ENCODE measurements around the gene SLIT3.

The SLIT3 gene

DNA sequence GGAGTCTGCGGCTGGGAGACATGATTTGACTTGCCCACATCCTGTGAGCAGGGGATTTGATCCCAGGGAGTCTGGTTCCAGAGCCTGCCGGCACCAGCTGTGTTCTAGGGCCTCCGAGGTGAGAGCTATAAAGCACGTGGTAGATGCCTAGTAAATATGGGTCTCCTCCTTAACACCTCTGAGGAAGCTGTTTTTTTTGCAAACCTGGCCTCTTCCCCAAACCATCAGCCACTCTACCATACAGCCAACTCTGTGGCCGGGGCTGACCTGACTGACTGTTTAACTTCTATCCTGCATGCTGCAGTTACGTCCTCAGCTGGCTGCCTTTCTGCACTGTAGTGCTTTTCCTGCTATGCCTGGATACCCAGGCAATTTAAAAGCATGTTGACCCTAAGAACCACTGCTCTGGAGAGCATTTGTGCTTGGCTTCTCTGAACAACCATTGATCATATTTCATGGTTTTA, 220.5 kb downstream of the SLIT3 start:
- no peak for DNase-seq

DNA sequence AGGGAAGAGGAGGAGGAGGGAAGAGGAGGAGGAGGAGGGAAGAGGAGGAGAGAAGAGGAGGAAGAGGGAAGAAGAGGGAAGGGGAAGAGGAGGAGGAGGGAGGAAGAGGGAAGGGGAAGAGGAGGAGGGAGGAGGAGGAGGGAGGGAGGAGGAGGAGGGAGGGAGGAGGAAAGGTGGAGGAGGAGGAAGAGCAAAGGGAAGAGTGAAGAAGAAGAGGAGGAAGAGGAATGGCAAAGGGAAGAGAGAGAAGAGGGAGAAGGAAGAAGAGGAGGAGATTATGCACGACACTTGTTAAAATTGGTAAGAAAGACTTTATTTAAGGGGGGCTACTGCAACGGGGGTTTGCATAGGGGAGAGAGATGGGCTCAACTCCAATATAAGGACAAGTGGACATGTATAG, 221.2 kb downstream of the SLIT3 start:
- DNase-seq: no peak

GRCh38 chr5:169074839-169075238, 226.1 kb downstream of the SLIT3 start:
- no peak for DNase-seq

GRCh38 chr5:169072233-169072632, 228.7 kb downstream of the SLIT3 start:
- no peak for DNase-seq

DNA sequence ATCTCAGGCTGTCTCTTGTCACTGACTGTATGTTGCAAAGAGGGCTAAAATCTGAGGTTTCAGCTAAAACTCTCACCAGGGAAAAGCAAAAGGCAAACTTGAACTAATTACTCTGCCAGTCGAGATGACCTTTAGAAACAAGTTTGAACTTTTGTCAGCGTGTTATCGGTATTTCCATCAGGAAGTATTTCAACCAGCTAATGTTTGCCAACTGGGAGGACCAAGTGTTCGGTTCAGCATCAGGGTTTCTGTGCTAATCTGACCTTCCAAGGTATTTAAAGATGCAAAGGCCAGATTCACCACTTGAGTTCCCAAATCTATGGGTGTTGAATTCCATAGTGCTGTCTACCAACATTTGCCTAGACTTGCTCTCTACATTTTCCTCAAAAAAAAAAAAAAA, 230.5 kb downstream of the SLIT3 start:
- DNase-seq: no peak

- no peak for DNase-seq
These were observed 233.2 kb downstream of the SLIT3 start for GRCh38 chr5:169067751-169068173.

DNA sequence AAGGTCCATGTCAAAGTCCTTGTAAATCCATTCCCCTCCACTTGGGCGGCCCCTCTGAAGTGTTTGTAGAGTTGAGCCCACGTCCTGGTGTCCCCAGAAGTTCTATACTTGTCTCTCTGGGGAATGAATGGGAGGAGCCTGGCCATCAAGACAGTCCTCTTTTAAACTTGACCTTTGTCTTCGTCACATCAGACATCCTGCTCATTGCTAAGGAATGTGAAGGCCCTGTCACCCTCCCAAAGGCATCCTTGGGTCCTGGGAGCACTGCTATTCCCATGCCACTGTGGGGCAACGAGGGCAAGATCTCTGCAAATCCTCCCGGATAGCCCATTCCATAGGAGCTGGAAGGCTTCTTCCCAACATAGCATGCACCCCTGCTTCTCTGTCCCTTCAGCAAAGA, 235.5 kb downstream of the SLIT3 start:
- no peak for DNase-seq

GRCh38 chr5:169064093-169064492, 236.8 kb downstream of the SLIT3 start:
- DNase-seq: no peak

- no peak for DNase-seq
These were observed 237.5 kb downstream of the SLIT3 start for GRCh38 chr5:169063316-169063953.

GRCh38 chr5:169062690-169063089, 238.2 kb downstream of the SLIT3 start:
- no peak for DNase-seq

DNA sequence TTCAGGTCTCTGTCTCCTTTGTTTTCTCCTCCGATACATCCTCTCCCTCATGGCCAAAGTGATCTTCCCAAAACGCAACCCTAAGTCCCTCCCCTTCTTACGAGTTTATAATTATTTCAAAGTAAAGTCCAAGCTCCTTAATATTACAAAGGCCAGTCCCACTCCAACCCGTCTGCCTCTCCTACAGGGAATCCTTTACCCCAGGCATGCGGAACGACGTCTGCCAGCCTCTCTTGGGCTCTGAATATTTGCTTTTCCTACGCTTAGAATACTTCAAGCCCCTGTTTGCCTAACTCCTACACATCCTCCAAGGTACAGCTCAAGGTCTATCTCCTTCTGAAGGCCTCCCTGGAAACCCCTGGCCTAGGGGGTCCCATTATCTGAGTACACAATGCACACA, 246.4 kb downstream of the SLIT3 start:
- no peak for DNase-seq

- DNase-seq: no peak
These were observed 248.7 kb downstream of the SLIT3 start for GRCh38 chr5:169052207-169052606.

DNA sequence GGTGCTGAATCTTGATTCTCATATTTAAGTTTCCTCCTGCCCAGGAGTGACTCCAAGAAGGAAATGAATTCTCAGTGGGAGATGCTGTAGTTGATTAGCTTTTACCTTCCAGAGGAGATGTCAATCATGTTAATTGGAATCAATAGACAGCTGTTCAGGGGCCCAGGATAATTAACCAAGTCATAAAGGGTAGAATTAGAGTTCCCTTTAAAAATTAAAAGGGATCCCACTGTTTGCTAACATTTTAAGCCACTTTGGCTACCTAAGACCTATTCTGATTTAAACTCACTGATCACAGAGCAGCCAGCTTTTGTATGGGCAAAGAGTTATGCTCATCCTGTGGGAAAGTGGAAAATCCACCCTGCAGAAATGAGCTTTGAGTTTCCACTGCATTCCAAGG, 249.6 kb downstream of the SLIT3 start:
- no peak for DNase-seq

GRCh38 chr5:169050636-169051035, 250.3 kb downstream of the SLIT3 start:
- no peak for DNase-seq

GRCh38 chr5:169050146-169050571, 250.8 kb downstream of the SLIT3 start:
- no peak for DNase-seq

DNA sequence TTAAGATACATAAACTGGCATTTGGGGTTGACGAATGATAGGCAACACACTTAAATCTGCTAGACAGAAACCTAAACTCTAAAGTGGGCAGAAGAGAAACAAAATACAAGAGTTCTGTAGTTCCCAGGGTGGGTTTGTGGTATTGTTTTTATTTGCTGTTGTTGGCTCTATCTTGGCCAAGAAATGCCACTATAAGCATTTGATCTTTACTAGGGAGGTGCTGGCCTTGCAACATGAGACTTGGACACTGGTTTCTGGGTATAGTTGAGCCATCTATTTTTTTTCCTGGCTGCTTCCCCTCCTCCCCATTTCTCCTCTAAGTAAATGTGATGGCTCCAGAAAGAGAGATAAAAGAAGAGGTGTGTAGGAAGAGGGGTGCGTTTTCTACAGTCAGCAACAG, 251.2 kb downstream of the SLIT3 start:
- no peak for DNase-seq

- no peak for DNase-seq
These were observed 252.5 kb downstream of the SLIT3 start for GRCh38 chr5:169048181-169049125.

DNA sequence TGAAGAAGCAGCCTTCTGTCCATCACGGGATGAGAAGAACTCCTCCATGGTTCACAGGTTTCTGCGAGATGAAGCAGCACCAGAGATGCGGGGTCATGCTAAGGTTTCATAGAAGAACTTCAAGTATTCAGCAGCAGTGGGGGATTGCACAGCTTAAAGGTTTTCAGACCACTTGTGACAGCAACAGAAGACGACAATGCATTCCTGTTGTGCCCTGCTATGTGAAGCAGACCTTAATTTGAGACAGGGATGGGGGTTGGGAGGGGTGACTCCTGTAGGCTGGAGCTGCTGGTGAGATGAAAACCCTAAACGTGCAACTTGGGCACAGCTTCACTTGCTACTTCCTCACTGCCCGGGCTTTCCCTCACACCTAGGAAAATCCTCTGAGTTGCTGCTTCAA, 256.0 kb downstream of the SLIT3 start:
- no peak for DNase-seq

GRCh38 chr5:169041180-169041579, 259.8 kb downstream of the SLIT3 start:
- no peak for DNase-seq

GRCh38 chr5:169039592-169039991, 261.3 kb downstream of the SLIT3 start:
- DNase-seq: no peak

GRCh38 chr5:169037466-169037865, 263.5 kb downstream of the SLIT3 start:
- peak; percentile 51 for DNase-seq

DNA sequence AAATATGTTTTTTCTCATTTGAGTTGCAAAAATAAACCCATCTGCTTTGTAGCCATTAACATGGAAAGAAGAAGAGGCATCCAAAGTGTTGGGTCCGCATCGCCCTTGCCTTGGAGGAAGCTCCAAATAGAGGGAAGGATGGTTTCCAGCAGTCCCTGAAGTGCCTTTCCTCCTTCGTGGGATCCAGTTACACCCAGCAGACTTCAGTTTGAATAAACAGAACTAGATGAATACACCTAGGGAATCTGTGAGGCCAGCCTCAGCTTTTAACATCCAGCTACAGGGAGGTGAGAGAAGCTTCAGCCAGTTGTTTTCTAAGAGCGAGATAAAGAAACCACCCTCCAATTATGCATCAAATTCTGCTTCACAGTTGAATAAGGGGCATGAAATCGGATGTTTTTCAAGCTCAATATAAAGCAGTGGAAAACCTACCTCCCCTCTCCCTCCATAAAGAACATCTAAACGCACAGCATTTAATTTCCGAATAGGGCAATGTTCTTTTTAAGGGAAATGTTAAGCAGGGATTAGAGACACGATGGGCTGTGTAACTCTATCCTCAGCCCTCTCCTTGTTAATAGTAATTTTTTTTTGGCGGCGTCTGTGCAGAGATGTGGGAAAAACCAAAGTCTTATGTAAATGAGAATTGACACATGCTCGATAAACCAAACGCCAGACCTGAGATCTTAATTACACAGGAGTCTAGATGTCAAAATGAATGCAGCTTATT, 264.7 kb downstream of the SLIT3 start:
- no peak for DNase-seq

Data from right kidney (tissue), 1 donor.